Bronchial epithelial cell (primary cell): ENCODE results near the gene AFF3. TPM values are rescaled to one million over a fixed set of nuclear protein-coding genes. Genes with fewer than 3 reads are reported as not detected.

Experiments
- DNase-seq: peaks from one replicate; pipeline ENCODE4 v3.0.0-alpha.2; 2010; ENCODE audit warnings: low read depth
- FAIRE-seq: peaks from 2 replicates; lab custom pipeline; 2011; peaks lifted over from hg19 to GRCh38; lab: Jason Lieb, UNC
- H3K27me3 ChIP-seq: 2 replicates; pipeline ENCODE4 v1.5.1; 2011; ENCODE audit warnings: low read length; ENCODE audit not compliant: control insufficient read depth, insufficient read depth
- H3K36me3 ChIP-seq: 2 replicates; pipeline ENCODE4 v1.5.1; 2011; ENCODE audit warnings: low read length; ENCODE audit not compliant: control insufficient read depth, insufficient read depth
- H3K4me3 ChIP-seq: 2 replicates; pipeline ENCODE4 v1.5.1; 2011; ENCODE audit warnings: mild to moderate bottlenecking, low read depth, low read length, control low read depth
- total RNA-seq: library from RNA; depleted of rRNA; stranded (reverse); fragments of >200 nt; gene quantifications from 2 replicates; pipeline ENCODE4 v1.2.1, GENCODE V29; 2014
- TF ChIP-seq, protein P1 (sequence below): IDR thresholded peaks from 2 replicates; pipeline ENCODE4 v1.5.1; 2011; ENCODE audit warnings: mild to moderate bottlenecking, moderate library complexity, low read length, control low read depth, inconsistent platforms; ENCODE audit not compliant: insufficient read depth, severe bottlenecking

The AFF3 gene
- total RNA-seq, 1 donor from 2014 or later: not detected

DNA sequence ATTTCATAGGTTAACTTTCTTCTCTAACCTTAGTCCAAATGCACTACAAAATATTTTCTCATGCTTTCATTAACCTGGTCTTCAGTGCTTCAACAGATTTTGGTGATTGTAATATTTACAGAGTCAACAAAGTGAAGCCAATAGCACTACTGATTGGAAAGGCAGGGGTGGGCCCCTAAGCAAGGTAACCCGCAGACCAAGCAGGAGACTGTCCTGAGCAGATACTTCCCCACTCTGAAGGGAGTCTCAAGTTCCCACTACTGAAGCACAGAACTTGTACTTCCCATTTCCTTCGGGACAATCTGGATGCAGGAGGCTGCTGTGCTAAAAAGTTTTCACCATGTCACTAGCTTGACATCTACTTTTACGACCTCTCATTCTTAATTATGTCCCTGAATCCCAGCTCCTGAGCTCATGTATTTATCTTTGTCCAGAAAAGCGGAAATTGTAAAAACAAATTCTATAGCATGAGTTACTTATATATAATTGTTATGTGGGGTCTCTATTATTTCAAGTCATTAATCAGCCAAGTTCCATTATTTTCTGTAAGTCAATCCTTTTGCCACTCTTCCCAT lies 341.0 kb downstream of the AFF3 start:
- TF ChIP-seq, protein P1, sequence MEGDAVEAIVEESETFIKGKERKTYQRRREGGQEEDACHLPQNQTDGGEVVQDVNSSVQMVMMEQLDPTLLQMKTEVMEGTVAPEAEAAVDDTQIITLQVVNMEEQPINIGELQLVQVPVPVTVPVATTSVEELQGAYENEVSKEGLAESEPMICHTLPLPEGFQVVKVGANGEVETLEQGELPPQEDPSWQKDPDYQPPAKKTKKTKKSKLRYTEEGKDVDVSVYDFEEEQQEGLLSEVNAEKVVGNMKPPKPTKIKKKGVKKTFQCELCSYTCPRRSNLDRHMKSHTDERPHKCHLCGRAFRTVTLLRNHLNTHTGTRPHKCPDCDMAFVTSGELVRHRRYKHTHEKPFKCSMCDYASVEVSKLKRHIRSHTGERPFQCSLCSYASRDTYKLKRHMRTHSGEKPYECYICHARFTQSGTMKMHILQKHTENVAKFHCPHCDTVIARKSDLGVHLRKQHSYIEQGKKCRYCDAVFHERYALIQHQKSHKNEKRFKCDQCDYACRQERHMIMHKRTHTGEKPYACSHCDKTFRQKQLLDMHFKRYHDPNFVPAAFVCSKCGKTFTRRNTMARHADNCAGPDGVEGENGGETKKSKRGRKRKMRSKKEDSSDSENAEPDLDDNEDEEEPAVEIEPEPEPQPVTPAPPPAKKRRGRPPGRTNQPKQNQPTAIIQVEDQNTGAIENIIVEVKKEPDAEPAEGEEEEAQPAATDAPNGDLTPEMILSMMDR: no peak
- no peak overlapping the region for H3K4me3 ChIP-seq
- DNase-seq (no peak), FAIRE-seq (no peak)
- H3K36me3 ChIP-seq: no peaks in the 10 kb centered on the region
- H3K27me3 ChIP-seq: peaks cover under 1% of the 10 kb centered on the region

DNA sequence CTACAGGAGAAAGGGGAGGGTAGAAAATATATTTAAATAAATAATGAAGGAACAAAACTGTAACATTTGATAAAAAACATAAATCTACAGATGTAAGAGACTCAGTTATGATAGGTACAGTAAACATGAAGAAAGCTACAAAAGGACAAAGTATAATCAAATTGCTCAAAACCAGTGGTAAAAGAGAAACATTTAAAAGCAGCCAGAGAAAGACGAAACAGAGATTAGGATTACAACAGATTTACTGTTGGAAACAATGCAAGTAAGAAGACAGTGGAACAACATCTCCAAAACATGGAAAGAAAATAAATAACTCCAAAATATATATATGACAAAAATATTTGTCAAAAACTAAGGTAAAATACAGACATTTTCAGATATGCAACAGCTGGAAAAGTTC lies 344.9 kb downstream of the AFF3 start:
- H3K36me3 ChIP-seq: no peaks in the 10 kb centered on the region
- DNase-seq (no peak), FAIRE-seq (no peak)
- no peak overlapping the region for H3K4me3 ChIP-seq
- TF ChIP-seq, protein P1: no peak
- peaks cover 2% of the 10 kb centered on the region for H3K27me3 ChIP-seq

GRCh38 chr2:99794414-99794813 lies 348.0 kb downstream of the AFF3 start:
- H3K27me3 ChIP-seq: peaks cover 2% of the 10 kb centered on the region
- H3K4me3 ChIP-seq: no peak overlapping the region
- no peak for DNase-seq
- TF ChIP-seq, protein P1: no peak
- FAIRE-seq: no peak
- H3K36me3 ChIP-seq: no peaks in the 10 kb centered on the region

DNA sequence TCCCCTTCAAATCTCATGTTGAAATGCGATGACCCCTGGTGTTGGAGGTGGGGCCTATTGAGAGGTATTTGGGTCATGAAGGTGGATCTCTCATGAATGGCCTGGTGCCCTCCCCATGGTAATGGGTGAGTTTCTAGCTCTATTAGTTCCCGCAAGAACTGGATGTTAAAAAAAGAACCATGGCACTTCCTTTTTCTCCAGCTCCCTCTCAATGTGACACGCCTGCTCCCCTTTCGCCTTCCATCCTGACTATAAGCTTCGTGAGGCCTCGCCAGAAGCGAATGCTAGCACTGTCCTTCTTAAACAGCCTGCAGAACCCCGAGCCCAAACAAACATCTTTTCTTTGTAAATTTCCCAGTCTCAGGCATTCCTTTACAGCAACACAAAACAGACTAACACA lies 349.4 kb downstream of the AFF3 start:
- Histone ChIP-seq H3K36me3 (no peaks in the 10 kb centered on the region), H3K4me3 (no peak overlapping the region), H3K27me3 (peaks cover 2% of the 10 kb centered on the region)
- TF ChIP-seq, protein P1: no peak
- no peak for FAIRE-seq
- DNase-seq: no peak

DNA sequence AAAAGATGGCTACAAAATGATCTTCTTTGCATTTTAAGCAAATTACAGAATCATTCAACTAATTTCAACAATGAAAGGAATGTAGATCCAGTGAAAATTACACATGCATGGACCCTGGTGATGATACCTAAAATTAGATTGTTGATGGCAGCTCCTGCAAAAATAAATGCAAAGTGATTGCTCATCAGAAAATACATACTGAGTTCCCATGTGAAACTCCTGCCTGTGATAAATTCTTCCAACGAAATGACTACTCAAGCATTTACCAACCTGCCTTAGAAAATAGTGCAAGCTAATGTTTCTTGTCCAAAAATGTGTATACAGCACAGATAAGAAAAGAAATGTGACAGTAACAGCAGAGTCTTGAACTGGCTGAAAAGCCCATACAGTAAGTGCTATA lies 352.5 kb downstream of the AFF3 start:
- no peak overlapping the region for H3K4me3 ChIP-seq
- no peak for DNase-seq
- no peaks in the 10 kb centered on the region for H3K27me3 ChIP-seq
- TF ChIP-seq, protein P1: no peak
- FAIRE-seq: no peak
- H3K36me3 ChIP-seq: no peaks in the 10 kb centered on the region
